ENCODE measurements around the gene MCTP2.

The MCTP2 gene

GRCh38 chr15:94404733-94405283 lies 173.4 kb downstream of the MCTP2 start:
- H3K9me3 ChIP-seq (ENCODE audit: control insufficient read depth in 1 of 2, low read length in 2 of 2): no peaks in the 10 kb centered on the region
- no peak overlapping the region for H3K27ac ChIP-seq (ENCODE audit: low read length)
- H3K27me3 ChIP-seq (ENCODE audit: low read depth, low read length): no peaks in the 10 kb centered on the region
- H3K4me3 ChIP-seq (ENCODE audit: low read depth in 1 of 2, low read length in 2 of 2): no peak overlapping the region
- no peaks in the 10 kb centered on the region for H3K4me1 ChIP-seq (ENCODE audit: control insufficient read depth in 1 of 2, insufficient read depth in 2 of 2, low read length in 2 of 2)
- H3K36me3 ChIP-seq (ENCODE audit: control insufficient read depth in 1 of 2, insufficient read depth in 2 of 2, low read length in 2 of 2): peaks cover 0 to 4% of the 10 kb centered on the region in 2 donors

GRCh38 chr15:94411285-94411684 lies 179.9 kb downstream of the MCTP2 start:
- no peak overlapping the region for H3K4me3 ChIP-seq (ENCODE audit: low read depth in 1 of 2, low read length in 2 of 2)
- no peaks in the 10 kb centered on the region for H3K9me3 ChIP-seq (ENCODE audit: control insufficient read depth in 1 of 2, low read length in 2 of 2)
- no peaks in the 10 kb centered on the region for H3K27me3 ChIP-seq (ENCODE audit: low read depth, low read length)
- no peak overlapping the region for H3K27ac ChIP-seq (ENCODE audit: low read length)
- H3K36me3 ChIP-seq (ENCODE audit: control insufficient read depth in 1 of 2, insufficient read depth in 2 of 2, low read length in 2 of 2): no peaks in the 10 kb centered on the region
- peaks cover 0 to 31% of the 10 kb centered on the region in 2 donors for H3K4me1 ChIP-seq (ENCODE audit: control insufficient read depth in 1 of 2, insufficient read depth in 2 of 2, low read length in 2 of 2)

- Histone ChIP-seq H3K4me1 (ENCODE audit: control insufficient read depth in 1 of 2, insufficient read depth in 2 of 2, low read length in 2 of 2) (peaks cover 0 to 31% of the 10 kb centered on the region in 2 donors), H3K27ac (ENCODE audit: low read length) (no peak overlapping the region), H3K4me3 (ENCODE audit: low read depth in 1 of 2, low read length in 2 of 2) (no peak overlapping the region), H3K36me3 (ENCODE audit: control insufficient read depth in 1 of 2, insufficient read depth in 2 of 2, low read length in 2 of 2) (no peaks in the 10 kb centered on the region), H3K9me3 (ENCODE audit: control insufficient read depth in 1 of 2, low read length in 2 of 2) (no peaks in the 10 kb centered on the region), H3K27me3 (ENCODE audit: low read depth, low read length) (no peaks in the 10 kb centered on the region)
These were observed 180.5 kb downstream of the MCTP2 start for GRCh38 chr15:94411846-94412245.

GRCh38 chr15:94412979-94413746 lies 181.8 kb downstream of the MCTP2 start:
- no peaks in the 10 kb centered on the region for H3K9me3 ChIP-seq (ENCODE audit: control insufficient read depth in 1 of 2, low read length in 2 of 2)
- H3K4me3 ChIP-seq (ENCODE audit: low read depth in 1 of 2, low read length in 2 of 2): no peak overlapping the region
- no peak overlapping the region for H3K27ac ChIP-seq (ENCODE audit: low read length)
- no peaks in the 10 kb centered on the region for H3K27me3 ChIP-seq (ENCODE audit: low read depth, low read length)
- peaks cover 0 to 31% of the 10 kb centered on the region in 2 donors for H3K4me1 ChIP-seq (ENCODE audit: control insufficient read depth in 1 of 2, insufficient read depth in 2 of 2, low read length in 2 of 2)
- H3K36me3 ChIP-seq (ENCODE audit: control insufficient read depth in 1 of 2, insufficient read depth in 2 of 2, low read length in 2 of 2): no peaks in the 10 kb centered on the region

- Histone ChIP-seq H3K4me1 (ENCODE audit: control insufficient read depth in 1 of 2, insufficient read depth in 2 of 2, low read length in 2 of 2) (peaks cover 0 to 31% of the 10 kb centered on the region in 2 donors), H3K4me3 (ENCODE audit: low read depth in 1 of 2, low read length in 2 of 2) (no peak overlapping the region), H3K9me3 (ENCODE audit: control insufficient read depth in 1 of 2, low read length in 2 of 2) (no peaks in the 10 kb centered on the region), H3K27ac (ENCODE audit: low read length) (no peak overlapping the region), H3K36me3 (ENCODE audit: control insufficient read depth in 1 of 2, insufficient read depth in 2 of 2, low read length in 2 of 2) (no peaks in the 10 kb centered on the region), H3K27me3 (ENCODE audit: low read depth, low read length) (no peaks in the 10 kb centered on the region)
These were observed 183.6 kb downstream of the MCTP2 start for GRCh38 chr15:94414916-94415315.

- H3K36me3 ChIP-seq (ENCODE audit: control insufficient read depth in 1 of 2, insufficient read depth in 2 of 2, low read length in 2 of 2): no peaks in the 10 kb centered on the region
- H3K27ac ChIP-seq (ENCODE audit: low read length): no peak overlapping the region
- H3K4me1 ChIP-seq (ENCODE audit: control insufficient read depth in 1 of 2, insufficient read depth in 2 of 2, low read length in 2 of 2): peaks cover 0 to 31% of the 10 kb centered on the region in 2 donors
- no peaks in the 10 kb centered on the region for H3K27me3 ChIP-seq (ENCODE audit: low read depth, low read length)
- H3K4me3 ChIP-seq (ENCODE audit: low read depth in 1 of 2, low read length in 2 of 2): no peak overlapping the region
- no peaks in the 10 kb centered on the region for H3K9me3 ChIP-seq (ENCODE audit: control insufficient read depth in 1 of 2, low read length in 2 of 2)
These were observed 184.9 kb downstream of the MCTP2 start for GRCh38 chr15:94416267-94416666.

GRCh38 chr15:94416820-94417219 lies 185.5 kb downstream of the MCTP2 start:
- Histone ChIP-seq H3K4me1 (ENCODE audit: control insufficient read depth in 1 of 2, insufficient read depth in 2 of 2, low read length in 2 of 2) (peaks cover 0 to 31% of the 10 kb centered on the region in 2 donors), H3K9me3 (ENCODE audit: control insufficient read depth in 1 of 2, low read length in 2 of 2) (no peaks in the 10 kb centered on the region), H3K4me3 (ENCODE audit: low read depth in 1 of 2, low read length in 2 of 2) (no peak overlapping the region), H3K27ac (ENCODE audit: low read length) (no peak overlapping the region), H3K27me3 (ENCODE audit: low read depth, low read length) (no peaks in the 10 kb centered on the region), H3K36me3 (ENCODE audit: control insufficient read depth in 1 of 2, insufficient read depth in 2 of 2, low read length in 2 of 2) (no peaks in the 10 kb centered on the region)

- Histone ChIP-seq H3K9me3 (ENCODE audit: control insufficient read depth in 1 of 2, low read length in 2 of 2) (no peaks in the 10 kb centered on the region), H3K36me3 (ENCODE audit: control insufficient read depth in 1 of 2, insufficient read depth in 2 of 2, low read length in 2 of 2) (no peaks in the 10 kb centered on the region), H3K27me3 (ENCODE audit: low read depth, low read length) (no peaks in the 10 kb centered on the region), H3K4me1 (ENCODE audit: control insufficient read depth in 1 of 2, insufficient read depth in 2 of 2, low read length in 2 of 2) (peaks cover 0 to 31% of the 10 kb centered on the region in 2 donors), H3K4me3 (ENCODE audit: low read depth in 1 of 2, low read length in 2 of 2) (no peak overlapping the region), H3K27ac (ENCODE audit: low read length) (no peak overlapping the region)
These were observed 186.3 kb downstream of the MCTP2 start for GRCh38 chr15:94417501-94418293.

- no peaks in the 10 kb centered on the region for H3K36me3 ChIP-seq (ENCODE audit: control insufficient read depth in 1 of 2, insufficient read depth in 2 of 2, low read length in 2 of 2)
- no peaks in the 10 kb centered on the region for H3K9me3 ChIP-seq (ENCODE audit: control insufficient read depth in 1 of 2, low read length in 2 of 2)
- H3K4me1 ChIP-seq (ENCODE audit: control insufficient read depth in 1 of 2, insufficient read depth in 2 of 2, low read length in 2 of 2): no peaks in the 10 kb centered on the region
- no peak overlapping the region for H3K4me3 ChIP-seq (ENCODE audit: low read depth in 1 of 2, low read length in 2 of 2)
- H3K27me3 ChIP-seq (ENCODE audit: low read depth, low read length): no peaks in the 10 kb centered on the region
- no peak overlapping the region for H3K27ac ChIP-seq (ENCODE audit: low read length)
These were observed 190.3 kb downstream of the MCTP2 start for GRCh38 chr15:94421706-94422105.

- Histone ChIP-seq H3K9me3 (ENCODE audit: control insufficient read depth in 1 of 2, low read length in 2 of 2) (no peaks in the 10 kb centered on the region), H3K36me3 (ENCODE audit: control insufficient read depth in 1 of 2, insufficient read depth in 2 of 2, low read length in 2 of 2) (no peaks in the 10 kb centered on the region), H3K4me3 (ENCODE audit: low read depth in 1 of 2, low read length in 2 of 2) (no peak overlapping the region), H3K27me3 (ENCODE audit: low read depth, low read length) (no peaks in the 10 kb centered on the region), H3K4me1 (ENCODE audit: control insufficient read depth in 1 of 2, insufficient read depth in 2 of 2, low read length in 2 of 2) (no peaks in the 10 kb centered on the region), H3K27ac (ENCODE audit: low read length) (no peak overlapping the region)
These were observed 200.9 kb downstream of the MCTP2 start for GRCh38 chr15:94432279-94432678.

GRCh38 chr15:94439158-94439557 lies 207.8 kb downstream of the MCTP2 start:
- no peak overlapping the region for H3K4me3 ChIP-seq (ENCODE audit: low read depth in 1 of 2, low read length in 2 of 2)
- no peaks in the 10 kb centered on the region for H3K36me3 ChIP-seq (ENCODE audit: control insufficient read depth in 1 of 2, insufficient read depth in 2 of 2, low read length in 2 of 2)
- H3K4me1 ChIP-seq (ENCODE audit: control insufficient read depth in 1 of 2, insufficient read depth in 2 of 2, low read length in 2 of 2): no peaks in the 10 kb centered on the region
- H3K27me3 ChIP-seq (ENCODE audit: low read depth, low read length): no peaks in the 10 kb centered on the region
- no peak overlapping the region for H3K27ac ChIP-seq (ENCODE audit: low read length)
- H3K9me3 ChIP-seq (ENCODE audit: control insufficient read depth in 1 of 2, low read length in 2 of 2): no peaks in the 10 kb centered on the region
